AG04450 (cell line): Measurements from ENCODE around the gene BEND2. TPM values are rescaled to one million over a fixed set of nuclear protein-coding genes. Genes with fewer than 3 reads are reported as not detected.

Experiments
- CTCF ChIA-PET: fragments of 300-600, 350-600 bp; formaldehyde crosslinking; extraction: SDS; loops from one replicate; lab custom pipeline; 2022; ENCODE audit warnings: antibody characterized with exemption, inconsistent platforms; lab: Charles Lee
- POLR2A ChIA-PET: fragments of 350-600 bp; formaldehyde crosslinking; extraction: SDS; loops from one replicate; lab custom pipeline; 2021; ENCODE audit warnings: antibody characterized with exemption, inconsistent platforms; lab: Yijun Ruan, JAX
- DNase-seq: peaks from one replicate; pipeline ENCODE4 v3.0.0-alpha.2; 2011; ENCODE audit warnings: low read depth, low spot score
- H3K27ac ChIP-seq: one replicate; pipeline ENCODE4 v1.5.1; 2012; ENCODE audit warnings: low read depth, low read length, control low read depth
- H3K27me3 ChIP-seq: one replicate; pipeline ENCODE4 v1.6.0; 2012; ENCODE audit warnings: low read length; ENCODE audit not compliant: control insufficient read depth, insufficient read depth
- H3K4me3 ChIP-seq: 2 replicates; pipeline ENCODE4 v1.5.1; 2011; ENCODE audit warnings: mild to moderate bottlenecking, low read depth, low read length, control low read depth
- H3K9me3 ChIP-seq: 2 replicates; pipeline ENCODE4 v1.5.1; 2012; ENCODE audit warnings: low read length; ENCODE audit not compliant: control insufficient read depth, insufficient read depth
- CTCF ChIP-seq: IDR thresholded peaks from 2 replicates; pipeline ENCODE4 v1.5.1; 2011; ENCODE audit warnings: low read depth, low read length, control low read depth, inconsistent platforms
- polyA plus RNA-seq: library from polyadenylated mRNA; depleted of rRNA; stranded (reverse); fragments of >200 nt; gene quantifications from 2 replicates; pipeline ENCODE4 v1.2.3, GENCODE V29; 2011; rRNA removed

BEND2 gene
- polyA plus RNA-seq, 1 experiment = not detected

DNA sequence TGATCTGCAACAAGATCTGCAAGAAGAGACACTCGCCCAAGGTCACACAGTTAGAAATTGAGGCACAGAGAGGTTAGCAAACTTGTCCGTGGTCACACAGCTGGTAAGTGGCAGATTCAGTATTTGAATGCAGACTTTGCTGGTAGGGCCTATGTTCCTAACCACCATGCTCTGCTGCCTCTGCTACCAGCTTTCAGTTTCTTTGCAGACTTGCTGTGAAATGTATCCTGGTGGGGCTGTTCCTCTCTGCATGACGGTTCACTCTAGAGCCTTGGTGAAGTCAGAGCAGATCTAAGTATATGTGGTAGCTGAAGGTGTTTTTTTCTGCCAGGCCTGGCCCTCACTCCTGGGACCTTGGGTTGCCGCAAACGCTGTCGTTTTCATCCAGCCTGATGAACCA is 87.1 kb downstream of the BEND2 start:
- DNase-seq = no peak
- CTCF ChIA-PET = no interaction called here

DNA sequence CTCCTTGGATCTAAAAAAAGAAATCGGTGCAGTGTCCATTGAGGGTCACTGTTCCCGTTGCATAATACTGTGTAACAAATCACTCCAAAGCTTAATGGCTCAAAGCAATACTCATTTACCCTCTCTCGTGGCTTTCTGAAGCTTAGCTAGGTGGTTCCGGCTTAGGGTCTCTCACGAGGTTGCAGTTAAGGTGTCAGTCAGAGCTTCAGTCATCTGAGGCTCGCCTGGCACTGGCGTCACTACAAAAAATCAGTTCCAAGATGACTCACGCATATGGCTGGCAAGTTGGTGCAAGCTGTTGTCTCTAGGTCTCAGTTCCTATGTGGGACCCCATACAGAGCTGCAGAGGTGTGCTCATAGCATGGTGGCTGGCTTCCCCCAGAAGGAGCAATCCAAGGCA is 91.0 kb downstream of the BEND2 start:
- Histone ChIP-seq H3K27ac (no peak overlapping the region), H3K9me3 (no peaks in the 10 kb centered on the region), H3K4me3 (no peak overlapping the region), H3K27me3 (no peaks in the 10 kb centered on the region)
- CTCF ChIA-PET = no interaction called here
- POLR2A ChIA-PET = no interaction called here
- TF ChIP-seq CTCF = no peak
- no peak for DNase-seq

More for the DNA sequence above, 87.1 kb downstream of the BEND2 start:
- POLR2A ChIA-PET = no interaction called here
- TF ChIP-seq CTCF = no peak
- Histone ChIP-seq H3K27ac (no peak overlapping the region), H3K27me3 (no peaks in the 10 kb centered on the region), H3K4me3 (no peak overlapping the region), H3K9me3 (no peaks in the 10 kb centered on the region)

DNA sequence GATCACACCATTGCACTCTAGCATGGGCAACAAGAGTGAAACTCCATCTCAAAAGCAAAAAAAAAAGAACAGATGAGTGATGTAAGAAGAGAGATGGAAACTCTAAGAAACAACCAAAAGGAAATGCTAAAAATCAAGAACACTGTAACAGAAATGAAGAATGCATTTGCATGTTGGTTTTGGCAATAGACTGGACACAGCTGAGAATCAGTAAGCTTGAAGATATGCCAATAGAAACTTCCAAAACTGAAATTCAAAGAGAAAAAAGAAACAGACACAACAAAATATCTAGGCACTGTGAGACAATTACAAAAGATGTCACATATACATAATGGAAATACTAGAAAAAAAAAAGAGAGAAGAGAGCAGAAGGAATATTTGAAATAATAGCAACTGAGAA is 93.7 kb downstream of the BEND2 start:
- ChIA-PET POLR2A (no interaction called here), CTCF (no interaction called here)
- no peaks in the 10 kb centered on the region for H3K27me3 ChIP-seq
- no peaks in the 10 kb centered on the region for H3K9me3 ChIP-seq
- no peak for DNase-seq
- no peak overlapping the region for H3K27ac ChIP-seq
- no peak overlapping the region for H3K4me3 ChIP-seq
- no peak for TF ChIP-seq CTCF

DNA sequence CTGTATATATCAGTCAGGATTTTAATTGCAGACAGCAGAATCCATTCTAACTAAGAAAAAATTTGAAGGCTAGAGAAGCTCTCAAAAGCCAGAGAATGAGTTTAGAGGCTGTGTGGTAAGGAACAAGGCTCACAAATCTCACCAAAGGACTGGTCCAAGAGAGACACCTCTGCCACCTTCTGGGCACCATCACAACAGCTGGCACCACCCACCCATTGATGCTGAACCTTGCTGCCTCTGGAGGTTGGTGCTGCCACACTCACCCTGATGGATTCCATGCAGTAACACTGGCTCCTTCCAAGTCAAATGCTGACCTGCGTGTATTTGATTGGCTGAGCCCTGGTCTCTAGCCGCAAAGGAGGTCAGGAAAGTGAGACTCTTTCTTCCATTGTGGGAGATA is 100.8 kb downstream of the BEND2 start:
- Histone ChIP-seq H3K4me3 (no peak overlapping the region), H3K27ac (no peak overlapping the region), H3K9me3 (no peaks in the 10 kb centered on the region), H3K27me3 (no peaks in the 10 kb centered on the region)
- POLR2A ChIA-PET = no interaction called here
- no peak for TF ChIP-seq CTCF
- CTCF ChIA-PET = no interaction called here
- DNase-seq = no peak

Other genes starting within 250 kb of the BEND2 start
- gene SCML2, start 133.8 kb upstream of the BEND2 start, polyA plus RNA-seq = 1.1 and 1.7 TPM in 2 replicates
- gene CDKL5, start 204.7 kb upstream of the BEND2 start, polyA plus RNA-seq = 9.6 and 13.3 TPM in 2 replicates